MM.1S (cell line): ENCODE data around the gene YWHAH.

ENCODE experiments used
- EZH2 ChIP-seq: fragments of 300-600 bp; sonication (generic); optimal IDR thresholded peaks from 2 replicates; pipeline ENCODE3; 2017; ENCODE audit warnings: low read depth, mild to moderate bottlenecking, antibody characterized with exemption, low read length, mixed read lengths
- TF ChIP-seq, protein P1 (sequence below): fragments of 300-600 bp; sonication (generic); IDR thresholded peaks from 2 replicates; pipeline ENCODE4 v1.5.1; 2016; ENCODE audit warnings: antibody characterized with exemption, low read length, mixed read lengths

DNA sequence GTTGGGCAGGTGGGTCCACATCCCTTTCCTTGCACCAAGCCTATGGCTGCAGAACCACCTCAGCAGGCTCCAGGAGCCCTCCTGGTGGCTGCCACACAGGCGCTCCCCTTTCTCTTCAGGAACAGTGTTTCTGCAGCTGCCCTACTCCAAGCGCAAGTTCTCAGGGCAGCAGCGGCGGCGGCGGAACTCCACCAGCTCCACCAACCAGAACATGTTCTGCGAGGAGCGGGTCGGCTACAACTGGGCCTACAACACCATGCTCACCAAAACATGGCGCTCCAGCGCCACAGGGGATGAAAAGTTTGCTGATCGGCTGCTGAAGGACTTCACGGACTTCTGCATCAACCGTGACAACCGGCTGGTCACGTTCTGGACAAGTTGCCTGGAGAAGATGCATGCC, 38.2 kb upstream of the YWHAH start:
- TF ChIP-seq, protein P1, sequence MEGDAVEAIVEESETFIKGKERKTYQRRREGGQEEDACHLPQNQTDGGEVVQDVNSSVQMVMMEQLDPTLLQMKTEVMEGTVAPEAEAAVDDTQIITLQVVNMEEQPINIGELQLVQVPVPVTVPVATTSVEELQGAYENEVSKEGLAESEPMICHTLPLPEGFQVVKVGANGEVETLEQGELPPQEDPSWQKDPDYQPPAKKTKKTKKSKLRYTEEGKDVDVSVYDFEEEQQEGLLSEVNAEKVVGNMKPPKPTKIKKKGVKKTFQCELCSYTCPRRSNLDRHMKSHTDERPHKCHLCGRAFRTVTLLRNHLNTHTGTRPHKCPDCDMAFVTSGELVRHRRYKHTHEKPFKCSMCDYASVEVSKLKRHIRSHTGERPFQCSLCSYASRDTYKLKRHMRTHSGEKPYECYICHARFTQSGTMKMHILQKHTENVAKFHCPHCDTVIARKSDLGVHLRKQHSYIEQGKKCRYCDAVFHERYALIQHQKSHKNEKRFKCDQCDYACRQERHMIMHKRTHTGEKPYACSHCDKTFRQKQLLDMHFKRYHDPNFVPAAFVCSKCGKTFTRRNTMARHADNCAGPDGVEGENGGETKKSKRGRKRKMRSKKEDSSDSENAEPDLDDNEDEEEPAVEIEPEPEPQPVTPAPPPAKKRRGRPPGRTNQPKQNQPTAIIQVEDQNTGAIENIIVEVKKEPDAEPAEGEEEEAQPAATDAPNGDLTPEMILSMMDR, result no peak
- no peak for TF ChIP-seq EZH2
